ENCODE measurements around the gene AMOT. TPM values are rescaled to one million over a fixed set of nuclear protein-coding genes. Genes with fewer than 3 reads are reported as not detected.
"Not testable (repeated sequence)": the region's sequence is repeated elsewhere in the genome, so short reads cannot be mapped to it uniquely, and the experiment has no call there.

The AMOT gene
- 38.2 TPM for total RNA-seq

- DNase-seq (ENCODE audit: low spot score): peak; percentile 88
- peak; percentile 95 for ATAC-seq
- intact Hi-C loops (cut with DNase I): no loop called here
These were observed at the start of gene AMOT for GRCh38 chrX:112840382-112841113. AMOT (minus strand) TSS chrX:112840831; CDS start chrX:112823126, 17,705 bp downstream.

GRCh38 chrX:112889400-112889799 is 48.8 kb upstream of the AMOT start:
- intact Hi-C loops (cut with DNase I): no loop called here
- no peak for ATAC-seq

GRCh38 chrX:112888916-112889315 is 48.3 kb upstream of the AMOT start:
- DNase-seq (ENCODE audit: low spot score): no peak
- intact Hi-C loops (cut with DNase I): no loop called here
- ATAC-seq: no peak

More at GRCh38 chrX:112889400-112889799, 48.8 kb upstream of the AMOT start:
- no peak for DNase-seq (ENCODE audit: low spot score)

- ATAC-seq (no peak), DNase-seq (ENCODE audit: low spot score) (no peak)
- intact Hi-C loops (cut with DNase I): no loop called here
These were observed 37.1 kb upstream of the AMOT start for GRCh38 chrX:112877771-112878173.

GRCh38 chrX:112874614-112875013 is 34.0 kb upstream of the AMOT start:
- DNase-seq (ENCODE audit: low spot score) (no peak), ATAC-seq (no peak)
- intact Hi-C loops (cut with DNase I): no loop called here

GRCh38 chrX:112874175-112874574 is 33.5 kb upstream of the AMOT start:
- no peak for DNase-seq (ENCODE audit: low spot score)
- intact Hi-C loops (cut with DNase I): no loop called here
- no peak for ATAC-seq

- ATAC-seq (no peak), DNase-seq (ENCODE audit: low spot score) (no peak)
- intact Hi-C loops (cut with DNase I): no loop called here
These were observed 28.0 kb upstream of the AMOT start for GRCh38 chrX:112868586-112868985.

GRCh38 chrX:112867570-112867969 is 26.9 kb upstream of the AMOT start:
- no peak for DNase-seq (ENCODE audit: low spot score)
- intact Hi-C loops (cut with DNase I): no loop called here
- no peak for ATAC-seq

- no peak for DNase-seq (ENCODE audit: low spot score)
- ATAC-seq: no peak
- intact Hi-C loops (cut with DNase I): no loop called here
These were observed 25.5 kb upstream of the AMOT start for GRCh38 chrX:112866175-112866574.

GRCh38 chrX:112865464-112866025 is 24.9 kb upstream of the AMOT start:
- intact Hi-C loops (cut with DNase I): no loop called here
- ATAC-seq (no peak), DNase-seq (ENCODE audit: low spot score) (no peak)

GRCh38 chrX:112863850-112864249 is 23.2 kb upstream of the AMOT start:
- ATAC-seq: no peak
- intact Hi-C loops (cut with DNase I): no loop called here
- no peak for DNase-seq (ENCODE audit: low spot score)

- ATAC-seq (no peak), DNase-seq (ENCODE audit: low spot score) (no peak)
- intact Hi-C loops (cut with DNase I): no loop called here
These were observed 16.8 kb upstream of the AMOT start for GRCh38 chrX:112857478-112857878.

- not testable (repeated sequence) for DNase-seq (ENCODE audit: low spot score)
These were observed 14.3 kb upstream of the AMOT start for GRCh38 chrX:112854901-112855300.

GRCh38 chrX:112852851-112853250 is 12.2 kb upstream of the AMOT start:
- intact Hi-C loops (cut with DNase I): no loop called here
- ATAC-seq: no peak
- no peak for DNase-seq (ENCODE audit: low spot score)

More at GRCh38 chrX:112854901-112855300, 14.3 kb upstream of the AMOT start:
- ATAC-seq; intact Hi-C loops (cut with DNase I): not testable (repeated sequence)

GRCh38 chrX:112851806-112852205 is 11.2 kb upstream of the AMOT start:
- DNase-seq (ENCODE audit: low spot score): no peak
- intact Hi-C loops (cut with DNase I): no loop called here
- peak; percentile 88 for ATAC-seq

- no peak for DNase-seq (ENCODE audit: low spot score)
- intact Hi-C loops (cut with DNase I): no loop called here
These were observed 10.6 kb upstream of the AMOT start for GRCh38 chrX:112851161-112851779.

GRCh38 chrX:112849016-112849415 is 8.4 kb upstream of the AMOT start:
- DNase-seq (ENCODE audit: low spot score): no peak
- ATAC-seq: no peak
- intact Hi-C loops (cut with DNase I): no loop called here

More at GRCh38 chrX:112851161-112851779, 10.6 kb upstream of the AMOT start:
- no peak for ATAC-seq

- DNase-seq (ENCODE audit: low spot score): no peak
- intact Hi-C loops (cut with DNase I): no loop called here
- no peak for ATAC-seq
These were observed 6.2 kb upstream of the AMOT start for GRCh38 chrX:112846782-112847181.

GRCh38 chrX:112846187-112846586 is 5.6 kb upstream of the AMOT start:
- peak; percentile 62 for DNase-seq (ENCODE audit: low spot score)

GRCh38 chrX:112844250-112844649 is 3.6 kb upstream of the AMOT start:
- intact Hi-C loops (cut with DNase I): no loop called here
- no peak for ATAC-seq
- DNase-seq (ENCODE audit: low spot score): no peak

More at GRCh38 chrX:112846187-112846586, 5.6 kb upstream of the AMOT start:
- intact Hi-C loops (cut with DNase I): no loop called here
- ATAC-seq: peak; percentile 56
